Stimulated activated CD4-positive, alpha-beta T cell treated with anti-CD3 and anti-CD28 coated beads, Interleukin-4, amount 100 ng/mL, for 24 hours (primary cell): ENCODE results near the gene NCOA1.
"Not testable (repeated sequence)": the region's sequence is repeated elsewhere in the genome, so short reads cannot be mapped to it uniquely, and the experiment has no call there.

ENCODE experiments used
- DNase-seq: peaks from one replicate; pipeline ENCODE4 v3.0.0-alpha.2; 2020

Gene NCOA1

DNA sequence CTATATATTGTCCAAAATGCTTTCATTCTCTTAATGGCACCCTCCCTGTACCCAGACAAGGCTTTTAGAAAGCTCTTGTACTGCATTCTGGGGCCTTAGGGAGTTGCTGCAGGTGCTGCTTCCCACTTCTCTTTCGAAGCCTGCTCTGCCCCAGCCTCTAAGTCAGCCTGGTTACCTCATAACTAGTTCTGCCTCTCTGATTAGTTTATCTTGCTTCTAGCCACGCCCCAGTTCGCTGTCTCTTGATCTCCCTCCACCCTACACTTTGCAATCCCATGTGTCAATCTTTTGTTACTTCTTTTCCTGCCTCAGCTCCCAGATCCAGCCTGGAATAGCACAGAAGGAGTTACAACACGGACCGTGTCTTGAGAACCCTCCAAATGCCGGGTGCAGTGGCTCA is 13.8 kb upstream of the NCOA1 start:
- no peak for DNase-seq

DNA sequence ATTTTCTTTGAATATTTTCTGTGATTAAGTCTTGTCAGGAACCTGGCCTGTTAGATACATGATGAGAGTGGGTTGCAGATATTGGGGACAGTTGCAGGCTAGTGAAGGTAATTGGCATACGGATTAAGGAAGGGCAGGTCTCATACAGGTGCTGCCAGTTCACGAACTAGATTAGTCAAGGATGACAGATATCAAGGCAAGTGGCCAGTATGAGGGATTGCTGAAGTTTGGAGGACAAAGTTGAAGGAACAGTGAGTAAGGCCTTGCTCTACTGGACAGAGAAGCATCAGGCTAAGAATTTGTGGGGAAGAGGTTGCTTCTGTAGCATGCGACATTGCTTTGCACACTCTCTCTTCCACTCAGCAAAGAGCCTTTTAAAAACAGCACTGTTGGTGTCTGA is 12.8 kb upstream of the NCOA1 start:
- no peak for DNase-seq

DNA sequence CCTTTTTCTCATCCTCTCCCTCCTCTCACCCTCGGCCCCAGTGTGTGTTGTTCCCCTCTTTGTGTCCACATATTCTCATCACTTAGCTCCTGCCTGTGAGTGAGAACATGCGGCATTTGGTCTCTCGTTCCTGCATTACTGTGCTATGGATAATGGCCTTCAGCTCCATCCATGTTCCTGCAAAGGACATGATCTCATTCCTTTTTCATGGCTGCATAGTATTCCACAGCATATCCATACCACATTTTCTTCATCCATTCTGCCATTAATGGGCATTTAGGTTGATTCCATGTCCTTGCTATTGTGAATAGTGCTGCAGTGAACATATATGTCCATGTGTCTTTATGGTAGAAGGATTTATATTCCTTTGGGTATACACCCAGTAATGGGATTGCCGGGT is 10.8 kb upstream of the NCOA1 start:
- no peak for DNase-seq

DNA sequence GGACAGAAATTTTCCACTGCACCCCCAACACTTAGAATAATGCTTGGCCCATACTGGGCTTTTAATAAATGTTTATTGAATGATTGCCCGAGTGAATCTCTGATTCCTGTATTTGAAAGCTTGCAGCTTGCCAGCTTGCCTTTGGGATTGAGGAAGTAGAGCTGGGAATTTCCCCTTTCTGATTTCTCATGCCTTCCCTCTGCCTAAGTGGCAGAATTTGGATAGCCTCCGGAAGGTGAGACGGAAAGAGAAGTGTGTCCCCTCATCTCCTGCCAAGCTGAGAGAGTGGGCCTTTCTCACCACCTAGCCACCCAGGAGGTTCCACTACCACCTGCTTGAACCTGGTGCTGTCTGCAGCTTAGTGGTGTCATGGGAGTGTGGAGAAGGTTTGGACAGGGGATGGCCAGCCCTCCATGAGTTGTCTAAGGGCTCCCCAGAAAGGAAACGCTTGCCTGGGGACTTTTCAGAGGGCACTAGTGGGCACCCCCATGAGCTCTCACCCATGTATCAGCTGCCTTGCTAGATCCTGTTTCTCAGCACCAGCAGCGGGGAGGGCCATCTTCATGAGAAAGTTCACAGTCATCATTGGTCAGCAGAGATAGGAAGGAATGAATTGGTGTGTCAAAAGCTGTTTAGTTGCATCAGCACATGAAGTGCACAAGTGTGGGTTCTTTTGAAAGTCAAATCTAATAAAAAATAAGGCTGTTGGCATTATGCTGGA is 8.6 kb upstream of the NCOA1 start:
- no peak for DNase-seq

DNA sequence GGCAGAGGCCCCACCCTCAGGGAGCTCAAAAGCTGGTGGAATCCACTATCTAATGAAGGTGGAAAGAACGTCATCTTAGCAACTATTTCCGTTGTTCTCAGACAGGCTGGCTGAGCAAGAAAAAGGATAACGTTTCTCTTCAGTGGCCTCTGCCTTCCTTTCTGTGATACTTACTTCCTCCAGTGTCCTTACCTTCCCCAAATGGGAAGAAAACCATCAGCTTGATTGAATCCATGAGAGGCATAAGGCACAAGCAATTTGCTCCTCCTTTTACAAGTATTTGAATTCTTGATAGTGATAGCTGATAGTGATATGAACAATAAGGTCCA is 8.1 kb upstream of the NCOA1 start:
- no peak for DNase-seq

DNA sequence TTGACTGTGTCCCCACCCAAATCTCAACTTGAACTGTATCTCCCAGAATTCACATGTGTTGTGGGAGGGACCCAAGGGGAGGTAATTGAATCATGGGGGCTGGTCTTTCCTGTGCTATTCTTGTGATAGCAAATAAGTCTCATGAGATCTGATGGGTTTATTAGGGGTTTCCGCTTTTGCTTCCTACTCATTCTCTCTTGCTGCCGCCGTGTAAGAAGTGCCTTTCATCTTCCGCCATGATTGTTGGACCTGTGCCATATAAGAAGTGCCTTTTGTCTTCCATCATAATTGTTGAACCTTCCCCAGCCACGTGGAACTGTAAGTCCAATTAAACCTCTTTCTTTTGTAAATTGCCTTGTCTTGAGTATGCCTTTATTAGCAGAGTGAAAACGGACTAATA is 6.4 kb upstream of the NCOA1 start:
- not testable (repeated sequence) for DNase-seq

DNA sequence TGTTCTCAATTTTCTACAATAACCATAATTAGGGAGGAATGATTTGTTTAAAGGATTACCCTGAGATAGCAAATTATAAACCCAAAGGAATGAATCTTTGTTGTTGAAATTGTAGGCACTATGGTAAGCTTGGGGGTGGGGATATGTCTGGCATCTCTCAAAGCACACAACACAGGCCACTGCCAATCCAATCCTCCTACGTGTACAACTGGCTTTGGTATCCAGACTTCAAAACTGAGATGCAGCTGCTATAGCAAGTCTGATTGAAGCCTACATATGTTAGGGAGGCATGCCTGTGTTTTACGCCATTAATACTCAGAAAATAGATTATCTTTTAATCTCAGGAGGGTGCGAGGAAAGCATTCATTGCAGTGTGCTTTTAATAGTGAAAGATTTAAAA is 5.9 kb upstream of the NCOA1 start:
- no peak for DNase-seq

DNA sequence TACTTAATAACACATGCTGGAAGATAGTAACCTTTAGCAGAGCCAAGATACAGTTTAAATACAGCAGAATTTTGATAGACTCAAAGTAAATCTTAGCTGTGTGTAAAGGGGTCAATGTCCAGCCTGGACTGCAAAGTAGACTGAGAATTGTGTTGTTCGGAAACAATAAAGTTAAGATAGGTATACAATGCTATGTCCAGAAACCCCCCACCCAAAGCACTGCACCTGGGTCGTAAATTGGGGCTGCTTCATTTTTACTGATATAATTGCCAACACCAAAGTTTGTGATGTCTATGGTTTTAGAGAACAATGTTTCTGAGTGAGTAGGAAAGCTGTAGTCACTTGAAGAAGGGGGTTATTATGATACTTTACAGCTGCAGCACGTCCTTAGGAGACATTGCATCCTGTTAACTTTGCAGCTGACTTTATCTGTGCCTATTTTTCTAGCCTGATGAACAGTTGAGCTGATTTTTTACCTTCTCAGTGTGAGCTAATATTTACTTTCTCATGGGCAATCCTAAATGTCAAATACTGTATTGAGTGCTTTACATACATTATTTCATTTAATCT is 4.3 kb upstream of the NCOA1 start:
- no peak for DNase-seq

DNA sequence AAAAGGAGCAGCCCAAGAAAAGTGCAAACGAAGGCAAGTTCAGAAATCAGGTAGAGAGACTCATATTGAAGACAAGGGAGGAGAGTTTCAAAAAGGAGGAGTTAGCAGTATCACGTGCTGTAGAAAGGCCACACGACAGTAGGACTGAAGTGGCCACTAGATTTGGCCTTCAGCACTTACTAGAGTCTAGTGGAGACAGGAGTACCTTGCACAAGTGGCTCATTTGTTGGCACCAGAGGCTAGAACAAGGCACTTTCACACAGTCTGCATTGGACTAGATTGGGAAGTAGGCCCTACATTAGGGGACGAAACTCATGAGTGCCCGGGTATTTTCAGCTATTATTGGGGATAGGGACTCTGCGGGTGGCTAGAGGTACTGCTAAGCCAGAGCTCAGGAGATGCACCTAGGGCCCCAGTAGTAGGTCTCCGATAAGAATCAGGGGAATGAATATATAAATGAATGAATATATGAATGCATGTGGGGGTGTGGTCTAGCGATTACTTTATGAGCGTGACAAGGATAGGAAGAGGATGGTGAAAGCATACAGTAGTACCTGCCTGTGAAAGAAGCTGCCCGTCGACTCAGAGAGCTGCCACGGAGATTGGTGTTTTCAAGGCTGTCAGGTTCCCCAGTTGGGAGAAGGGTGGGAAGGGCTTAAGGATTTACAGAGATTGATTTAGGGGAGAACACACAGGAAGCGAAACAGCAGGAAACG is 1.4 kb upstream of the NCOA1 start:
- no peak for DNase-seq

DNA sequence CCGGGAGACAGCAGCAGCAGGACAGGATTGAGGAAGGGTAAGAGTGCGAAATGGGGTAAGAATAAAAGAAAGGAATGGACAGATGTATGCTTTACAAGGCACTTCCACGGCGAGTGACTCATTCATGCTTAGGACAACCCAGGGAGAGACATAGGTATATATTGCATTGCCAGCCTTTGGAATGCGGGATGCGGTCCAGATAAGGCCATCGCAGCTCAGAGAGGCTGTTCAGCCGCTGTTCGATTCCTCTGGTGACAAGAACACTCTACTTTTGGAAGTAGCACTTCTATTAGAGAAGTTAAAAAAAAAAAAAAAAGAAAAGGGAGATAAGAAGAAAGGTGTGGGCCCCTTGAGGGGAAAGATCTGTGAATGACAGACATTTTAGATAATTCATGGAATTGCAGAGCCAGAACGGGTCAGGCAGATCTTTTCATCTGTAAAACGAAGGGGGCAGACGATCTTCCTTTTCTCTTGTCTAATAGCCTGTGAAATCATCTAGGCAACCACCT is 819 bp upstream of the NCOA1 start:
- peak; percentile 7 for DNase-seq

DNA sequence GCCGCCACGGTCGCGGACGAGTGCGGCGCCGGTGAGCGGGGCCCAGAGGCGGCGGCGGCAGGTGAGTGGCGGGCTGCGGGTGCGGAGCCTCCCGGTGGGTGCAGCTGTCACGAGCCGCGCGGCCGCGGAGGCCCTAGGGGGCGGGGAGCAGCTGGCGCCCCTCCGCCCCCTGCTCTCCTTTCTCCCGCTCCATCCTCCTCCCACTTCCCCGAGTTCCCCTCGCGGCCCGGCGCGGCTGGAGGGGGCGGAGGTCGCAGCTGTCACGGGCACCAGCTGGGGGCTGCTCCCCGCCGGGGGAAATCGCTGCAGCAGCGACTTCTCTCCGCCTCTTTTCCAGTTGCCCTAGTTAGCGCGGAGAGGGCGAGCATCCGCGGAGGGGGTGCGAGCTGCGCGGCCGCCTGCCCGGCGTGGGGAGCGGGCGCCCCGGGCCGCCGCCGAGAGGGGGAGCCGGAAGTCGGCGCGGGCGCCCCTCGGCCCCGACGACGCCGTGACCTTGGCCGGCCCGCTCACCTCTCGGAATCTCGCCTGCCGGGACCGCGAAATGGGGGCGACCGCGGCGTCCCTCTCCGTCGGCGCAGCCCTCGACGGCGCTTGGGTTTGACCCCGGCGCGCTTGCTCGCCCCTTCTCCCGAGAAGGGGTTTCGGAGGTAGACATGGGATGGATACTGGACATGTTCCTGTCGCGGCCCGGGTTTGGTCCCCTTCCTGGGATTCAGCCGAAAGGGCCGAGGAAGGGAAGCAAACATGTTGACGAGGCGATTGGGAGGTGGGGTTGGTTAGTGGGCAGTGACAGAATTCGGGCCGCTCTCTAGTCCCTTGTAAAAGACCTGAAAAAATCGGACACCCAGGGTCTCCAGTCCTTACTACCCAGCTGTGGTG is 727 bp downstream of the NCOA1 start:
- peak; percentile 60 for DNase-seq

DNA sequence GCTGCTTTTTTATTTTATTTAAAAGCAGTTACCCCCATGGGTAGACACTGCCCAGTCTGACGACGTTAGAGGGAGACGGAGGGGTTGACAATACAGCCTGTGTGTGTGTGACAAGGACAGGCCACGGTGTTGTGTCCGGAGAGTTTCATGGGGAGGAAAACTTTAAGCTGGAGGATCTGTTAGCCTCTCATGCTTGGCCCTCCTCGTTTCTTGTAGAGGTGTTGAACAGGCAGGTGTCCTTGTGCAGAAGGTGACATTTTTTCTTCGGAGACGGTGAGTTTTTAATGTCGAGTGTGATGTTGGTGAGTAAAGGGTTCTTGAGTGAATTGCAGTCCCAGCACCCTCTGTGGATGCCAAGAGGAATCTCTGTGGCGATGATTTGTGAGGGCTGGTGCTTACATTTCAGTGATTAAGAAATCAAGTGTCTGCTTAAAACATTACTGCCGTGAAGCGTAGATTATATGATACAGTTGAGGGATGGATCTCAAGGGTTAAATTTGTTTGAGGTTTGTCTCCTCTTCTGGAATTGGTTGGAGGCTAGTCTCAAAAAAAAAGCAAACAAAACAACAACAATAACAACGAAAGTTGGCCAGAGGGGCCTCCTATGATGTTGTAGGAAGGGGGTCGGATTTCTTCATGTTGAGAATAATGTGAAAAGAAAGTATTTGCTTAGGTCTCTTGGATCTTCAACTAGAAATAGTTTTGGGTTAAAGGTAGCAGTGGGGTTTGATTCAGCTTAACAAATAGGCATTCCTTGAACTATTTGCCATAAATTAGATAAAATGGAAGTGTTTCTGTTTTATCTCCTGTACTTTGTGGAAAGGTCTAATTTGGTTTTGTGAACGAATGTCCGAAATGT is 1.6 kb downstream of the NCOA1 start:
- DNase-seq: no peak

DNA sequence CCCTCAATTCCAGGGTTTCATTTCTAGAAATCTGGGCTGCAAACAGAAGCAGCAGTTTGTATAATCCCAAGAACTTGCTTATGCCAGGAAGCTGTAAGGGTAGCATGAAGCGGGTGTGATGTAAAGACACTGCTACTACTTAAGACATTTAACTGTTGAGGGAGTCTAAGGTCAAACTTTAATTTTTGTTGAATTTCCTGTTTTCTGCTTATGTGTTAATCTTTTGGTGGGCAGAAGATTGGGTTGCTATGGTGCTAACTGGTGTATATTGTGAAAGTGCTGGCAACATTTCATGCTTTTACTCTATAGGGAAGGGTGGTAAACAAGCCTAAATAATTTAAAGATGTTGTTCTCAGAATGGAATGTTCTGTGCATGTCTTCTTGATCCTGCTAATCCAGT is 2.7 kb downstream of the NCOA1 start:
- no peak for DNase-seq

DNA sequence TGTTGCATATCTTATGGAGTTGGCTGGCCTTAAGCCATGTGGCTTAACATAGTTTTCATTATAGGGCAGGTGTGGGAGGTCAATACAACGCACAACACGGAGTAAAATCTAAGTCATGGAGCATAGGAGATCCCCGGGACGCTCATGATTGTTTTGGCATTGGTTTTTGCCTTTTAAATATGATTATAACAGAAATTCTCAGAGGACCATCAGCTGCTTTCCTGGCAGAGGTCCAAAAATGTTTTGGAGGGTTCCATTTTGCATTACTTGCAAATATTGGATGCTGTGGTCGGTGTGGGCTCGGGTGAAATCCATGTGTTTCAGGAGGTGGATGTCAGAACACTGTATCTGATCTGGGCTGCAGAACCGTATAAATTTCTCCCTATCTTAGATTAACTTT is 3.4 kb downstream of the NCOA1 start:
- DNase-seq: no peak

DNA sequence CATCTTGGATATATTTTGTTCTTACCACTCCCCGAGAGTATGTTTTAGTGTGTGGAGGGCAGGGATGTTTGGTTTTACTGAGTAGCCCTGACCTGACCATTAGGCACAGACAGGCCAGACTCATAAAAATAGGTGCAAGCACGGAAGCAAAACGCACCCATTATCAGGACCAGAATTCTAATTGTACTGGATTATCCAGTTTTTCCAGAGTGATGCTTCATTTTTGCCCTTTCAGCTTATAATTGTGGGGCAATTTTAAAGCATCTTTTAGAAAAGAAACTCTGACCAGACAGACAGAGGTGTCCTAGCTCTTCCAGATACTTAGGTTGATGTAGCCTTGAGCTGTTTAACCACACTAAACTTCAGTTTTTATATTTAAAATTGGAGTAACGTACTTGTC is 4.4 kb downstream of the NCOA1 start:
- no peak for DNase-seq

DNA sequence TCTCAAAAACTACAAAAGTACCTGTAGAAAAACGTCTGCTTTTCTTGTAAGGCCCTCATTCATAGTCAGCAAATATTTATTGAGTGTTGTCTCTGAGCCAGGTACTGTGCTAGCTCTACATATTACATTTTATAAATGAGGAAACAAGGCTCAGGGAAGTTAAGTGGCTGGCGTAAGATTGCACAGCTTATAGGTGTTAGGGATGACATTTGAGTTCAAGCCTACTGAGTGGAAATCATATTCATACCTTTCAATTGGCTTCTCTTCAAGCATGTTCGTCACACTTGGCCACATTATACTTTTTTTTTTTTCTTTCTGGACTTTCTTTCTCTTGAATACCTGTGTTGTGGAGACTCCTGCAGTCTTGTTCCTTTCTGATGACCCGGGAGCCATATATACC is 5.9 kb downstream of the NCOA1 start:
- no peak for DNase-seq

DNA sequence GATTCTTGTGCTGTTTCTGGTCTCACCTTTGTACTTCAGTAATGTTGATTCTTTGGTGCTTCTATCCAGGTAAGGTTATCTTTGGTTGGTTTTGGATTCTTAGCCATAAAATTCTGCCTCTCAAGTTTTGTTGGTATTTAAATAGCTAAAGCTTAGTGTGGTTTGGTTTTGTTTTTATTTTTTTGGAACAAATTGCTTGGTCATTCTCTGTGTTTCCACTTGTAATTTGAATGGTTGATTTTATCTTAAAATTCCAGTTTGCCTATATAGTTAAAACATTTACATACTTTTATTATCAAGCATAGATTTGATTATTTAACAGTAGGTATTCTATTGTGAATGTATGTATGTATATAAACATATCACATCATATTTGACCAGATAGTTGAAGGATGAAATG is 6.6 kb downstream of the NCOA1 start:
- no peak for DNase-seq

DNA sequence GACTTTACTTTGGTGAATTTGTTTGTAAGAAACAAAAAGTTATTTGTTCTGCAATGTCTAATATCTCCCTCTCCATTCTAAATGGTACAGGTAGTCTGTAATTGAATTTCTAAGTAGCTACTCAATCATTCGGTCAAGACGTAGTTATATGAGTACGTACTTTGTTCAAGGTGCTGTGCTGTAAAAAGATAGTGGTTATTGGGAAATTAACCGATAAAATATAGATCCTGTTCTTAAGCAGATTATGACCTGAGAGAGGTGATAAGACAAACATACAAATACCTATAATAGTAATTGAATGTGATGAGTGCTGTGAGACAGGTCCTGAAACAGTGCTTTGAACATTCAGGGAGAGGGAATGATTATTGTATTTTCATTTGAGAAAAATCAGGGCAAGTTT is 7.1 kb downstream of the NCOA1 start:
- DNase-seq: no peak

DNA sequence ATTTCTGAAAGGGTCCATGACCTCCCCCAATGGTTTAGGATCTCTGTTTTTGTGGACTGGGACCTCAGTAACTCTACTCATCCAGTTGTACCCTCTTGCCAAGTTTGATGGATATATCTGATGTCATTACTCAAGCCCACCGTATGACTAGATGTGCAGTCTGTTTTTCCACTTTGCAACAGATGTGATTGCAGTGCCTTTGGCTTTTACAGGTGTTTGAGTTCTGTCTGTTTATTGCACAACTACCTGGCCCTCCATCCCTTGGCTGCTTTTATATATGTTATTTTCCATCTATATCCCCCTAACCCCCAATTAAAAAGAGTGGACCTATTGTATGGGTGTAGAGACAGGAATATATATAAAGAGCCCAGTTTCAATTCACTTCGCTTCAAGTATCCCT is 10.8 kb downstream of the NCOA1 start:
- DNase-seq: no peak

DNA sequence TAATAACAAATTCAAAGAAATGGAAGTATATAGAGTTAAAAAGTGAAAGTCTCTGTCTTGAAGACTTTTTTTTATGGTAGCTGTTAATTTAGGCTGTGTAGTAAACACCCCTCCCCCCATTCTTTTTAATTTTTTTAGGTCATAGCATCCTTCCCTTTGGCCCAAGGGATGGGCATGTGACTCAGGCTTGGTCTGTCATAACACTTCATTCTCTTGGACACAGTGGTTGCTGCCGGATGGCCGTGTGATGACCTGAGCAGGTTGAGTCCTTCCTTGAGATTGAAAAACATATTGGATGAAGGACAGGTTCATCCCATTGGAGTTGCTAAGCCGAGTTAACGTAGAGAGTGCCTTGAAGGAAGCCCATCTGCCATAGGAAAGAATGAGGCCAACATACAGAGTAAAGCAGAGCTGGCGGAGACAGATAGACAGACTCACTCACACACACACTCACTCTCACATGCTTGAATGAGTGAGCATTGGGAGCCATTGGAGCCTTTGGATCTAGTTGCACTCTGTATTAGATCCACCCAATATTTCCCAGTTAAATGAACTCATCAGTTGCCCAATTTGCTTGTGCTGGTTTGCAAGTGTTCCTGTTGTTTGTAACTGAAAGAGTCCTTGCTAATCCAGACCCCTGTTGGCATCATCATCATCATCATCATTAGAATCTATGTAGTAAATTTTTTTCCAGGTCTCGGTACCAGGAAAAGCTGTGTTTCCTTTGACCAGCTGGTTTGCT is 14.7 kb downstream of the NCOA1 start:
- no peak for DNase-seq

DNA sequence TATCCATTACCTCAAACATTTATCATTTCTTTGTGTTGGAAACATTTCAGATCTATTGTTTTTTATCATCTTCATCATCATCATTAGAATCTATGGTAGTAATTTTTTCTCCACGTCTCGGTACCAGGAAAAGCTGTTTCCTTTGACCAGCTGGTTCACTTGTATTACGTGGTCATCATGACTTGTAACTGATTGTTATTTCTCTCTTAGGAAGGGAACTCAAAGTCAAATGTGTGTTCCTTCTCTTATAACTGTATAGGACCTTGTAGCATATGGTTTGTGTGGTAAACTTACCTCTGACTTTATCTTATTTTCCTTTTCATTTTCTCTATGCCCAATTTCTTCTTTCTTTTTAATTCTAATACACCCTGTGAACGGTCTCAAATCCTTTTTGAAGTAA is 16.5 kb downstream of the NCOA1 start:
- DNase-seq: no peak

DNA sequence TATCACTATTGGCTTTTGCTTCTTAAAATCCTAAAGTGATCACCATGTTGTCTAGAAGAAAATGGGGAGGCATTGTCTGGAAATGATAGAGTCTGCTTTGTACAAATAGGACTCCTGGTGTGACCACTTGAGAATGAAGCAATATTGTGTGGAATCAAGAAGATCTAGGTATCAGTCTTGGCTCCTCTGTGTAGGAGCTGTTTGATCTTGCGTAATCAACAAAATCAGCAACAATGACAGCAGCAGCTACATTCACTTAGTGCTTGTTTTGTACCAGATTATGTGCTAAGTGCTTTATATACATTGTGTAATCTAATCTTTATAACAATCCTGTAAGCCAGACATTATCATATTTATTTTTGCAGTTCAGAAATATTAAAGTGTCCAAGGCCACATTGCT is 17.8 kb downstream of the NCOA1 start:
- no peak for DNase-seq
